SK-N-SH treated with all-trans-retinoic acid at 6 μM for 48 hours (cell line): ENCODE data around the gene SEL1L3.

Source experiments
- ARNTL ChIP-seq: fragments of 450-650 bp; formaldehyde crosslinking; IDR thresholded peaks from 2 replicates; pipeline ENCODE4 v1.5.0; 2020; ENCODE audit warnings: low read depth, mild to moderate bottlenecking, moderate library complexity, borderline replicate concordance
- BACH2 ChIP-seq: fragments of 250-450 bp; sonication (Bioruptor Pico); IDR thresholded peaks from 2 replicates; pipeline ENCODE4 v1.9.0; 2021; ENCODE audit warnings: mild to moderate bottlenecking, borderline replicate concordance
- CREB5 ChIP-seq: fragments of 250-450 bp; sonication (Bioruptor Pico); IDR thresholded peaks from 2 replicates; pipeline ENCODE4 v1.5.1; 2020; ENCODE audit warnings: low read depth, mild to moderate bottlenecking, moderate library complexity
- ESRRG ChIP-seq: fragments of 250-450 bp; sonication (Bioruptor Pico); IDR thresholded peaks from 2 replicates; pipeline ENCODE4 v1.6.1; 2021; ENCODE audit warnings: mild to moderate bottlenecking
- GLIS3 ChIP-seq: fragments of 250-450 bp; sonication (Bioruptor Pico); IDR thresholded peaks from 2 replicates; pipeline ENCODE4 v1.5.0; 2020; ENCODE audit warnings: mild to moderate bottlenecking, moderate library complexity
- PATZ1 ChIP-seq: fragments of 250-450 bp; sonication (Bioruptor Pico); IDR thresholded peaks from 2 replicates; pipeline ENCODE4 v1.8.0; 2020; ENCODE audit warnings: mild to moderate bottlenecking, moderate library complexity, borderline replicate concordance
- PPARA ChIP-seq: fragments of 250-450 bp; sonication (Bioruptor Pico); IDR thresholded peaks from 2 replicates; pipeline ENCODE4 v1.5.0; 2020; ENCODE audit warnings: mild to moderate bottlenecking, borderline replicate concordance
- SNAI2 ChIP-seq: fragments of 250-450 bp; sonication (Bioruptor Pico); IDR thresholded peaks from 2 replicates; pipeline ENCODE4 v1.5.0; 2020; ENCODE audit warnings: mild to moderate bottlenecking, moderate library complexity
- TOX ChIP-seq: fragments of 250-450 bp; sonication (Bioruptor Pico); IDR thresholded peaks from 2 replicates; pipeline ENCODE4 v1.8.0; 2021; ENCODE audit warnings: mild to moderate bottlenecking, moderate library complexity, borderline replicate concordance
- ZC3H10 ChIP-seq: fragments of 250-450 bp; sonication (Bioruptor Pico); IDR thresholded peaks from 2 replicates; pipeline ENCODE4 v1.5.1; 2021; ENCODE audit warnings: mild to moderate bottlenecking, moderate library complexity
- ZFP3 ChIP-seq: fragments of 250-450 bp; sonication (Bioruptor Pico); IDR thresholded peaks from 2 replicates; pipeline ENCODE4 v1.5.0; 2020; ENCODE audit warnings: mild to moderate bottlenecking, moderate library complexity
- ZFP30 ChIP-seq: fragments of 450-650 bp; formaldehyde crosslinking; IDR thresholded peaks from 2 replicates; pipeline ENCODE4 v1.5.0; 2022; ENCODE audit warnings: mild to moderate bottlenecking, moderate library complexity
- ZNF565 ChIP-seq: fragments of 450-650 bp; formaldehyde crosslinking; conservative IDR thresholded peaks from 2 replicates; pipeline ENCODE4 v1.5.0; 2020; ENCODE audit warnings: low read depth, mild to moderate bottlenecking, moderate library complexity
- ZNF8 ChIP-seq: fragments of 450-650 bp; formaldehyde crosslinking; IDR thresholded peaks from 2 replicates; pipeline ENCODE4 v1.5.0; 2020; ENCODE audit warnings: mild to moderate bottlenecking, moderate library complexity

- TF ChIP-seq CREB5 (CRISPR knock-in tag) (no peak), ZNF8 (CRISPR knock-in tag) (no peak), PATZ1 (no peak), TOX (no peak), SNAI2 (CRISPR knock-in tag) (no peak), ESRRG (CRISPR knock-in tag) (no peak), ZFP3 (CRISPR knock-in tag) (no peak), ARNTL (CRISPR knock-in tag) (no peak), BACH2 (no peak), ZFP30 (CRISPR knock-in tag) (no peak), ZNF565 (CRISPR knock-in tag) (no peak), PPARA (CRISPR knock-in tag) (no peak), ZC3H10 (CRISPR knock-in tag) (no peak), GLIS3 (CRISPR knock-in tag) (no peak)
Observed at GRCh38 chr4:25879091-25879584, 16.4 kb upstream of the SEL1L3 start.
